GM18519 (cell line): ENCODE measurements around the gene TFF3.

Experiments
- ATAC-seq: cut with Tn5 transposase; IDR thresholded peaks from one replicate; pipeline ENCODE4 v1.9.1; 2021; ENCODE audit warnings: mild to moderate bottlenecking, moderate library complexity; ENCODE audit not compliant: unreplicated experiment, low FRiP score

TFF3 gene

DNA sequence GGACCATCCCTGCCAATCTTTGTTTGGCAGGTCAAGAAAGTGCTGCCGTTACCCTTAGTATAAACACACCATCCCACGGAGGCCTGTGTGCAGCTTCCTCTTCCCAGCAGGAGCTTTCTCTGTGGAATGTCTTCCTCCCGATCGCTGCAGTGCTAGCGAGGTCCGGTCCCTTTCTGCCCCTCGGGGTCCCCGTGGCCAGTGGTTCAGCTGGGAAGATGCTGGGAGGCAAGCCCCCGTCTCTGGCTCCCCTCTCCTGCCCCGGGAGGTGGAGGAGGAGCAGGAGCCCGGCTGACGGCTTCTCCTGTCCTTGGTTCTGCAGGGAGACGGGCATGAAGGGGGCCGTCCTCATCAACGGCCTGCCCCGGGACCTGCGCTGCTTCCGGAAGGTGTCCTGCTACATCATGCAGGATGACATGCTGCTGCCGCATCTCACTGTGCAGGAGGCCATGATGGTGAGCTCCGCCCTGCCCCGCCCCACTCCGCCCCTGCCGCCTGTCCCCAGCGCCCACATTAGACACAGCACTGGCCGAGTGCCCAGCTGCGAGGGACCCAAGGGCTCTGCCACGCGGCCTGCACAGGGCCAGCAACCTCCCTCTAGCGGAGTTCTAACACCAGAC lies 42.1 kb downstream of the TFF3 start:
- ATAC-seq = no peak

- ATAC-seq = no peak
Measured at GRCh38 chr21:42272109-42272962, 42.9 kb downstream of the TFF3 start.

- ATAC-seq = no peak
Measured at GRCh38 chr21:42271065-42271464, 44.1 kb downstream of the TFF3 start.

GRCh38 chr21:42269386-42269785 lies 45.8 kb downstream of the TFF3 start:
- no peak for ATAC-seq

- no peak for ATAC-seq
Measured at GRCh38 chr21:42266971-42267556, 48.1 kb downstream of the TFF3 start.

DNA sequence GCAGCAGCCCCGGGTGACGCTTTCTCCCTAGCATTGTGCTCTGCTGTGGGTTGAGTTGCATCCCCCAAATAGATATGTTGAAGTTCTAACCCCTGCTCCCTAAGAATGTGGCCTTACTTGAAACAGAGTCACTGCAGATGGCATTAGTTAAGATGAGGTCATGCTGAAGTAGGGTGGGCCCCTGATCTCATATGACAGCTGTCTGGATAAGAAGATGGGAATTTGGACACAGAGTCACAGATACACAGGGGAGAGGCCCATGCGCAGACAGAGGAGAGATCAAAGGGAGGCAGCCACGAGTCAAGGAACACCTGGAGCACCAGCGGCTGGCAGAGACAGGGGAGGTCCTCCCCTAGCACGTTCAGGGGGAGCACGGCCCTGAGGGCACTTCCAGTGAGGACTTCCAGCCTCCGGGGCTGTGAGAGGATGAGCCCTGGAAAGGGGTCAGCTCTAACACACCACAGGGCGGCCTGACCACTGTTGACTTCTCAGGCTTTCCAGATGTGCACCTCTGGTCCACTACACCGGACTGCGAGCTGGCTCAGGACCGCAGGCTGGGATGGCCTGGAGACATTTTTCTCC lies 49.9 kb downstream of the TFF3 start:
- ATAC-seq = no peak

DNA sequence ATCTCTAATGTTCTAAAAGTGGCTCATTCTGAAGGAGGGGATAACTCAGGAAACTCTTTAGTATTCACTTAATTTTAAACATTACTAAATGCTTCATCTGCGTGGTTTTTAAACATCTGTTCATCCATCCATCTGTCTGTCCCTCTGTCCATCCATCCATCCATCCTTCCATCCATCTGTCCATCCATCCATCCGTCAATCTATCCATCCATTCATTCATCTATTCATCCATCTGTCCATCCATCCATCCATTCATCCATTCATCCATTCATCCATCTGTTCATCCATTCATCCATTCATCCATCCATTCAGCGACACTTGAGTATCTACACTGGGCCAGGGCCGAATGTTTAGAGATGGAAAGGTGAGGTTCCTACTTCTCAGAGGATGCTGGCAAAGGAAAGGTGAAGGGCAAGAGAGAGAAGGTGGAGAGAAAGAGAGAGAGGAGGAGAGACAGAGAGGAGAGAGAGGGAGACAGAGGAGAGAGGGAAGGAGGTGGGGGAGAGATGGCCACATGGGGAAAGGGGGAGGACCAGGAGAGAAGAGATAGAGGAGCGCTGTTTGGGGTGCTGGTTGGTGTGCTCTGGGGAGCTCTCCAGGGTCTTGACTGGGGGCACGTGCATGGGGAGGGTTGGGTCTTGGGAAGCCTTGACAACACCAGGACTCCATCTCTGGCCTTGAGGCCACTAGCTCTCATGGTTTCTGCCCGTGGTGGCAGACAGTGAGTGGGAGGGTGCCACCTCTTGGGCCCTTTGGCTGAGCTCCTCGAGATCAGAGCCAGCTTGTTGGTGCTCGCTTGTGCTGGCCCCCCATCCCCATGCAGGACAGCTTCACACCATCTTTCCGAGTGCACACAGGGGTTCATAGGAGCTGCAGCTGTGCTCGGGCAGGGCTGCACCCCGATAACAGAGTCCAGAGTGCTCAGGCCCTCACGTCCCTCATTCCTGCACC lies 50.7 kb downstream of the TFF3 start:
- no peak for ATAC-seq

DNA sequence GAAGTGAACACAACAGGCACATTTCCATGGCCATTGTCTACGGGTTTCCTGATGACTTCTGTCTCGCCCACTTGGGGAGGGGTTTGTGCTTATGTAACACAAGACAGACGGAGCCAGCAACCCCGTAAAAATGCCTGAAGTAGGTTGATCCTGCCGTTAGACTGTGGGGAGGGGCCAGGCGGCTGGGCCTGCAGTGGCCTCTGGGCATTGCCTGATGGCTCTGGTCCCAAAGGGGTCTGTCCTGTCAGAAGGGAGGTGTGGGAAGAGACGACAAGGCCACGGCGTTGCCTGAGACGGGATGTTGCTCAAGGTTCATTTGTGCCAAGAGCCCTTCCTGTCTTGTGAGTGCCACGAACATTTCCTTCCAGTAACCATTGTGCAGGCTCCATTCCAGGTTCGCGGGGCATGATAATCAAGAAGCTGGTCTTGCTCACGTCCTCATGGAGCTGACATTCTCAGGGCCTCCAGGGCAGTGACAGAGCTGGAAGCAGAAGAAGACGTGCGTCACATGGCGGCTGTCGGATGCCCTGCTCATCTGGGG lies 51.5 kb downstream of the TFF3 start:
- no peak for ATAC-seq

GRCh38 chr21:42262831-42263231 lies 52.4 kb downstream of the TFF3 start:
- no peak for ATAC-seq

- no peak for ATAC-seq
Measured at GRCh38 chr21:42261829-42262200, 53.4 kb downstream of the TFF3 start.
